ENCODE results near the gene HEATR1.

GRCh38 chr1:236502972-236503639, 101.2 kb downstream of the HEATR1 start:
- TF ChIP-seq, protein P1, sequence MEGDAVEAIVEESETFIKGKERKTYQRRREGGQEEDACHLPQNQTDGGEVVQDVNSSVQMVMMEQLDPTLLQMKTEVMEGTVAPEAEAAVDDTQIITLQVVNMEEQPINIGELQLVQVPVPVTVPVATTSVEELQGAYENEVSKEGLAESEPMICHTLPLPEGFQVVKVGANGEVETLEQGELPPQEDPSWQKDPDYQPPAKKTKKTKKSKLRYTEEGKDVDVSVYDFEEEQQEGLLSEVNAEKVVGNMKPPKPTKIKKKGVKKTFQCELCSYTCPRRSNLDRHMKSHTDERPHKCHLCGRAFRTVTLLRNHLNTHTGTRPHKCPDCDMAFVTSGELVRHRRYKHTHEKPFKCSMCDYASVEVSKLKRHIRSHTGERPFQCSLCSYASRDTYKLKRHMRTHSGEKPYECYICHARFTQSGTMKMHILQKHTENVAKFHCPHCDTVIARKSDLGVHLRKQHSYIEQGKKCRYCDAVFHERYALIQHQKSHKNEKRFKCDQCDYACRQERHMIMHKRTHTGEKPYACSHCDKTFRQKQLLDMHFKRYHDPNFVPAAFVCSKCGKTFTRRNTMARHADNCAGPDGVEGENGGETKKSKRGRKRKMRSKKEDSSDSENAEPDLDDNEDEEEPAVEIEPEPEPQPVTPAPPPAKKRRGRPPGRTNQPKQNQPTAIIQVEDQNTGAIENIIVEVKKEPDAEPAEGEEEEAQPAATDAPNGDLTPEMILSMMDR (IDR thresholded peaks at IDR 0.05; ENCODE audit: low read depth, low read length, poor library complexity, severe bottlenecking), result no peak
- TF ChIP-seq EZH2phosphoT487 (IDR thresholded peaks at IDR 0.05; ENCODE audit: borderline replicate concordance, low read length), result no peak
